Peyer's patch (tissue), 4 donors: ENCODE measurements around the gene MAN1C1. TPM values are rescaled to one million over a fixed set of nuclear protein-coding genes. Genes with fewer than 3 reads are reported as not detected.

Experiments used
- DNase-seq, 3 donors: peaks; one replicate each; pipeline ENCODE4 v3.0.0-alpha.2; 2017 to 2019
- H3K27ac ChIP-seq, 4 donors: fragments of 200-600 bp; sonication (generic); one replicate each; pipeline ENCODE4 v1.5.1; 2016 to 2019
- H3K27me3 ChIP-seq, 2 donors: fragments of 200-600 bp; sonication (generic); one replicate each; pipeline ENCODE4 v1.5.1; 2019
- H3K36me3 ChIP-seq, 3 donors: fragments of 200-600 bp; sonication (generic); one replicate each; pipeline ENCODE4 v1.5.1; 2016 to 2019
- H3K4me1 ChIP-seq, 4 donors: fragments of 200-600 bp; sonication (generic); one replicate each; pipeline ENCODE4 v1.5.1; 2016 to 2019
- H3K4me3 ChIP-seq, 4 donors: fragments of 200-600 bp; sonication (generic); 1 replicate in 3 of 4; 2 replicates in 1 of 4; pipeline ENCODE4 v1.5.1; 2016 to 2019; ENCODE audit warnings: mild to moderate bottlenecking in 1 of 4
- H3K9me3 ChIP-seq, 4 donors: fragments of 200-600 bp; sonication (generic); one replicate each; pipeline ENCODE4 v1.5.1; 2016 to 2019; ENCODE audit warnings: mild to moderate bottlenecking in 1 of 4
- CTCF ChIP-seq, 6 experiments: fragments of 450-650 bp in 4 of 6; fragments of 200-600 bp in 2 of 6; sonication (generic) in 1 of 6; IDR thresholded peaks; one replicate each; pipeline ENCODE4 v1.5.1; 2017 to 2019; ENCODE audit warnings: antibody characterized with exemption in 6 of 6, mild to moderate bottlenecking in 3 of 6, moderate library complexity in 1 of 6
- POLR2A ChIP-seq, 2 donors: fragments of 450-650 bp; IDR thresholded peaks; one replicate each; pipeline ENCODE4 v1.5.1; 2017; ENCODE audit warnings: antibody characterized with exemption in 2 of 2, mild to moderate bottlenecking in 2 of 2, moderate library complexity in 2 of 2
- total RNA-seq, 4 donors: library from RNA; depleted of rRNA; stranded (reverse); fragments of >200 nt; gene quantifications; one replicate each; pipeline ENCODE4 v1.1.0, GENCODE V29; 2016

Gene MAN1C1
- total RNA-seq, 4 donors from 2014 or later, result 2.3 to 10.7 (median 6.7) TPM

GRCh38 chr1:25800703-25801377 lies 184.2 kb downstream of the MAN1C1 start:
- H3K36me3 ChIP-seq, result peaks cover 0 to 7% (median 0%) of the 10 kb centered on the region in 3 donors
- H3K27ac ChIP-seq, result peak overlapping the region; percentile 26 to 66 (median 56)
- H3K4me1 ChIP-seq, result peaks cover 0 to 27% (median 12%) of the 10 kb centered on the region in 4 donors
- no peaks in the 10 kb centered on the region for H3K27me3 ChIP-seq
- DNase-seq, result peak in 1 of 3 donors; percentile 48
- TF ChIP-seq POLR2A (IDR thresholded peaks at IDR 0.05) (no peak), CTCF (IDR thresholded peaks at IDR 0.05) (no peak)
- H3K4me3 ChIP-seq, result peak overlapping the region; percentile 55 to 74 (median 60)
- H3K9me3 ChIP-seq, result no peaks in the 10 kb centered on the region

GRCh38 chr1:25802915-25803314 lies 186.3 kb downstream of the MAN1C1 start:
- Histone ChIP-seq H3K4me3 (no peak overlapping the region), H3K36me3 (peaks cover 0 to 7% (median 0%) of the 10 kb centered on the region in 3 donors), H3K27me3 (no peaks in the 10 kb centered on the region), H3K27ac (peak overlapping the region in 1 of 4 donors; percentile 32), H3K9me3 (no peaks in the 10 kb centered on the region), H3K4me1 (peaks cover 0 to 38% (median 12%) of the 10 kb centered on the region in 4 donors)
- no peak for TF ChIP-seq CTCF (IDR thresholded peaks at IDR 0.05)
- TF ChIP-seq POLR2A (IDR thresholded peaks at IDR 0.05), result no peak
- DNase-seq, result peak in 1 of 3 donors; percentile 43

- Histone ChIP-seq H3K27me3 (no peaks in the 10 kb centered on the region), H3K36me3 (peaks cover 0 to 7% (median 0%) of the 10 kb centered on the region in 3 donors), H3K27ac (peak overlapping the region in 1 of 4 donors; percentile 32), H3K4me3 (no peak overlapping the region), H3K9me3 (no peaks in the 10 kb centered on the region), H3K4me1 (peaks cover 0 to 38% (median 12%) of the 10 kb centered on the region in 4 donors)
- no peak for TF ChIP-seq POLR2A (IDR thresholded peaks at IDR 0.05)
- TF ChIP-seq CTCF (IDR thresholded peaks at IDR 0.05), result no peak
- DNase-seq, result no peak
Measured at GRCh38 chr1:25803368-25803767, 186.8 kb downstream of the MAN1C1 start.

GRCh38 chr1:25804244-25804963 lies 187.8 kb downstream of the MAN1C1 start:
- no peak overlapping the region for H3K27ac ChIP-seq

GRCh38 chr1:25804964-25805862 lies 188.6 kb downstream of the MAN1C1 start:
- Histone ChIP-seq H3K36me3 (peaks cover 0 to 25% (median 0%) of the 10 kb centered on the region in 3 donors), H3K4me3 (no peak overlapping the region), H3K9me3 (no peaks in the 10 kb centered on the region), H3K4me1 (peaks cover 0 to 29% (median 24%) of the 10 kb centered on the region in 4 donors), H3K27me3 (no peaks in the 10 kb centered on the region), H3K27ac (peak overlapping the region in 1 of 4 donors; percentile 22)
- no peak for DNase-seq
- TF ChIP-seq CTCF (IDR thresholded peaks at IDR 0.05), result no peak
- TF ChIP-seq POLR2A (IDR thresholded peaks at IDR 0.05), result no peak

More at GRCh38 chr1:25804244-25804963, 187.8 kb downstream of the MAN1C1 start:
- no peak for DNase-seq
- H3K9me3 ChIP-seq, result no peaks in the 10 kb centered on the region
- no peaks in the 10 kb centered on the region for H3K27me3 ChIP-seq
- H3K36me3 ChIP-seq, result peaks cover 0 to 17% (median 0%) of the 10 kb centered on the region in 3 donors
- H3K4me3 ChIP-seq, result no peak overlapping the region
- no peak for TF ChIP-seq POLR2A (IDR thresholded peaks at IDR 0.05)
- H3K4me1 ChIP-seq, result peaks cover 0 to 33% (median 16%) of the 10 kb centered on the region in 4 donors
